Left colon (tissue), 2 donors: ENCODE measurements around the gene MEP1B. TPM values are rescaled to one million over a fixed set of nuclear protein-coding genes. Genes with fewer than 3 reads are reported as not detected.
"Not testable (repeated sequence)": the region's sequence is repeated elsewhere in the genome, so short reads cannot be mapped to it uniquely, and the experiment has no call there.

ENCODE experiments used
- ATAC-seq: fragments of 200-7000 bp; cut with Tn5 transposase; one replicate; pipeline ENCODE4 v1.9.1; 2020; ENCODE audit warnings: mild to moderate bottlenecking, moderate library complexity
- DNase-seq, 2 donors: peaks; one replicate each; pipeline ENCODE4 v3.0.0-alpha.2; 2020
- intact Hi-C, 2 donors: fragments of 100-400 bp; cut with DNase I in 1 of 2; cut with micrococcal nuclease in 1 of 2; formaldehyde crosslinking; loops; one replicate each; pipeline versions ENCODE4 v1.11.2 to v1.14.0; 2022; cut with DNase I, micrococcal nuclease
- long read RNA-seq: library from polyadenylated mRNA; unstranded; transcript quantifications from one replicate; pipeline ENCODE4 v2.0.0, GENCODE V29; 2021
- total RNA-seq, 2 donors: library from RNA; stranded (reverse); fragmentation: NEBNext Ultra II Directional; extraction: Animal tissue kit (Norgen Biotek cat#: 25700); gene quantifications; one replicate each; pipeline ENCODE4 v1.2.1, GENCODE V29; 2021
- donor health status: DM: no; HTN: no; CAD: no.
- donor health status: DM: yes; HTN: yes; CAD: no.

Gene MEP1B
- total RNA-seq: 10 to 100 TPM; 11.3 to 11.8 TPM
- long read RNA-seq, partial matches to known transcripts: 2 of 5 reads
- long read RNA-seq, other reads (novel, unspliced or antisense): 3 of 5 reads

DNA sequence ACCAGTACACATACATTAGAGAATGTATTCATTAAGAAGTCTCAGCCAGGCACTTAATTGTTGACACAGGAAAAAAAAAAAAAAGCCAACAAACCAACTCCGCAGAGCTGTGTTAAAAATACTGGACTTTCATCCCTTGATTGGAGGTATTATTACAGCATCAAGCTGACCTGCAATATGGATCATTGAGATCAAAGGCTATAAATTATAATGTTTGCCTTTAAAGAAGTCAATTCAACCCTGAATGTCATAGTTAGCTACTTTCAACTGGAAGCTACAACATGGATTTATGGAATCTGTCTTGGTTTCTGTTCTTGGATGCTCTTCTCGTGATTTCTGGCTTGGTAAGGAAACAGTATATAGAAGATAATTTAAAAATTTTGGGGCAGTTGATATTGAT, at the start of gene MEP1B:
Gene MEP1B, plus strand, starts transcription at position 250 of the 400 bp plus-strand sequence. Its CDS starts 32 bp downstream, at position 282.
- intact Hi-C loops: no loop called here
- DNase-seq (no peak), ATAC-seq (peak; percentile 85)

GRCh38 chr18:32148185-32148870, 41.5 kb upstream of the MEP1B start:
- ATAC-seq (no peak), DNase-seq (no peak)
- intact Hi-C loops: no loop called here

GRCh38 chr18:32152705-32153448, 37.0 kb upstream of the MEP1B start:
- intact Hi-C loops: loop anchor here in 1 of 2 donors (10.0 kb wide), 1 partner anchor 402 kb away; no protein-coding TSS in a partner anchor
- ATAC-seq: no peak

GRCh38 chr18:32156855-32157254, 33.0 kb upstream of the MEP1B start:
- ATAC-seq (no peak), DNase-seq (no peak)
- intact Hi-C loops: loop anchor here (5.0 to 10.0 kb wide), 2 partner anchors 315 to 398 kb away; partner anchors contain the start of gene GAREM1 (in 1 of the 2)

More at GRCh38 chr18:32152705-32153448, 37.0 kb upstream of the MEP1B start:
- DNase-seq: no peak

GRCh38 chr18:32157580-32157979, 32.3 kb upstream of the MEP1B start:
- DNase-seq: no peak
- no peak for ATAC-seq
- intact Hi-C loops: loop anchor here (5.0 to 10.0 kb wide), 2 partner anchors 315 to 397 kb away; partner anchors contain the start of gene GAREM1 (in 1 of the 2)

DNA sequence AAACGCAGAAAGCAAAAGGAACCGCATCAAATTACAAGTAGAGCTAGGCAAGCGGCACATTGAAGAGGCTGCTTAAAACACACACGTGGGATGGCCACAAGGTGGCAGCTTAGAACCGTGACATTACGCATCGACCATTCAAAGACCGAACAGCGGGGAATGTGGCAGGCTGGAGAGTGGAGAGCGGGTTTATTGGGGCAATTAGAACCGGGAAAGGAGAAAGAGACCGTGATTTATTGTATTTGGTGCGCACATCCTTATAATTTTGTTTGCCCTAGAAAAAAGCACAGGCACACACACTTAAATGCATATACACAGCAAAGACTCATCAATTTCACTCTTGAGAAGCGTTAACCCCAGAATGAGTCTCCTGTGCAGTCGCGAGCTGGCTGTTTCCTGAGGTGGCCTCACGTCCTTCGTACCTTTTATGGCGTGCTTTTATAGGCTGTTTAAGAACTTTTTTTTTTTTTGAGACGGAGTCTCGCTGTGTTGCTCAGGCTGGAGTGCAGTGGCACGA, 31.7 kb upstream of the MEP1B start:
- ATAC-seq (peak; percentile 79), DNase-seq (peak; percentile 83 to 87)
- intact Hi-C loops: loop anchor here (2.0 to 10.0 kb wide), 3 partner anchors 314 to 397 kb away; partner anchors contain the start of gene GAREM1 (in 1 of the 2)

DNA sequence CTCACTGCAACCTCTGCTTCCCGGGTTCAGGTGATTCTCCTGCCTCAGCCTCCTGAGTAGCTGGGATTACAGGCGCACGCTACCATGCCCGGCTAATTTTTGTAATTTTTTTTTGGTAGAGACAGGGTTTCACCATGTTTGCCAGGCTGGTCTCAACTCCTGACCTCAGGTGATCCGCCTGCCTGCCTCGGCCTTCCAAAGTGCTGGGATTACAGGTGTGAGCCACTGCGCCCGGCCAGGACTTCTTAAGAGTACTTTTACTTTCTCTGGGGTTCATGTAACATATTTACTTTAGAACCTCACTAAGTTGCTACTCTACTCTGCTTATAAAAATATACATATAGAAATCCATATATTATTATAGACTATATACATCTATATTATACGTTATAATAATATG, 31.2 kb upstream of the MEP1B start:
- DNase-seq (peak in 1 of 2 donors; percentile 27), ATAC-seq (peak; percentile 18)
- intact Hi-C loops: loop anchor here (2.0 to 10.0 kb wide), 3 partner anchors 314 to 396 kb away; partner anchors contain the start of gene GAREM1 (in 1 of the 2)

GRCh38 chr18:32160547-32160946, 29.3 kb upstream of the MEP1B start:
- ATAC-seq: peak; percentile 82
- intact Hi-C loops: no loop called here
- peak; percentile 39 to 88 for DNase-seq

GRCh38 chr18:32167980-32168730, 21.7 kb upstream of the MEP1B start:
- intact Hi-C loops: no loop called here
- no peak for DNase-seq
- peak; percentile 35 for ATAC-seq

- intact Hi-C loops: no loop called here
- no peak for DNase-seq
These were observed 16.2 kb upstream of the MEP1B start for GRCh38 chr18:32173654-32174053.

GRCh38 chr18:32174719-32175118, 15.1 kb upstream of the MEP1B start:
- intact Hi-C loops: no loop called here

More at GRCh38 chr18:32173654-32174053, 16.2 kb upstream of the MEP1B start:
- no peak for ATAC-seq

DNA sequence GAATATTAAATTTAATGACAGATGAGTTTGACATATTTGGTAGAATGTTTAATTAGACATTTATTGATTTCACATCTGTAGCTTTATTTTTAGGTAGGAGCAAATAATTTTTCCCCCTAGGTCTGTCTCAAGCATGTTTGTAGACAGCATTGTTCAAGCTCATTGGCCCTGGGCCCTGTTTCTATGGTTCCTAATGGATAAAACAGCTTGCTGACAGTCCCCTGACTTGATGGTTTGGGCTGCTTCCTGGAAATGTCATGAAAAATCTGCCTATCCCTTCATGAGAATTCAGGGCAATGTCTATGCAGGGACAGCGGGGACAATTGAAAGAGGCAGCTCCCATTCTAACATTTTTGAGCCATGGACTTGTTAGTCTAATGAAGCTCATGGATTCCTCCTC, 14.6 kb upstream of the MEP1B start:
- DNase-seq (no peak), ATAC-seq (no peak)
- intact Hi-C loops: no loop called here

More at GRCh38 chr18:32174719-32175118, 15.1 kb upstream of the MEP1B start:
- no peak for ATAC-seq
- no peak for DNase-seq

- DNase-seq, intact Hi-C loops, ATAC-seq: not testable (repeated sequence)
These were observed 13.1 kb upstream of the MEP1B start for GRCh38 chr18:32176745-32177144.

DNA sequence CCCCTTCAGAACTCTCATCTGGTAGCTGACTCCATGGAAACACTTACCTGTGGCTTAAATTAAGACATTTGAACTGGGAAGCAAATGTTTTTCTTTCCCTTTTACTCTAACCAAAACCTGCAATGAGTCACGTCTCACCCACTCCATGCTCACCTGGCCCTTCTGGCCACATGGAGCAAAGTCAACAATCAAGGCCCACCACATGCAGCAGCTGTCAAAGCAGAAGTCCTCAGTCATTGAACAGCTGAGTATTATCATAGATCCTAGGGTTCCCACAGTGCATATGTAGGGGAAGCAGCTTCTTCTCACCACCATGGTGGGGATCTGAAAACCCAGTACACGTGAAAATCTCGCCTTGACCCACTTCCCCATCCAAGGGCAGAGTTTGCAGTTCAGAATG, 12.3 kb upstream of the MEP1B start:
- intact Hi-C loops: no loop called here
- ATAC-seq (no peak), DNase-seq (no peak)

DNA sequence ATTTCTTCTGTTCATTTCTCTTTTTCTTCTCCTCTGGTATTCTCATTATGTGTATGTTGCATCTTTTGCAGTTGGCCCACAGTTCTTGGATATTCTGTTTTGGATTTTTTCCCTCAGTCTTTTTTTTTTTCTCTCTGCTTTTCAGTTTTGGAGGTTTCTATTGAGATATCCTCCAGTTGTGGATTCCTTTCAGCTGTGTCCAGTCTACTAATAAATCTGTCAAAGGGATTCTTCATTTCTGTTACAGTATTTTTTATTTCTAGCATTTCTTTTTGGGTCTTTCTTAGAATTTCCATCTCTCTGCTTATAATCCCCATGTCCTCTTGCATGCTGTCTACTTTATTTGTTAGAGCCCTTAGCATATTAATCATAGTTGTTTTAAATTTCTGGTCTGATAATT, 6.3 kb upstream of the MEP1B start:
- intact Hi-C loops: no loop called here
- DNase-seq (no peak), ATAC-seq (no peak)

DNA sequence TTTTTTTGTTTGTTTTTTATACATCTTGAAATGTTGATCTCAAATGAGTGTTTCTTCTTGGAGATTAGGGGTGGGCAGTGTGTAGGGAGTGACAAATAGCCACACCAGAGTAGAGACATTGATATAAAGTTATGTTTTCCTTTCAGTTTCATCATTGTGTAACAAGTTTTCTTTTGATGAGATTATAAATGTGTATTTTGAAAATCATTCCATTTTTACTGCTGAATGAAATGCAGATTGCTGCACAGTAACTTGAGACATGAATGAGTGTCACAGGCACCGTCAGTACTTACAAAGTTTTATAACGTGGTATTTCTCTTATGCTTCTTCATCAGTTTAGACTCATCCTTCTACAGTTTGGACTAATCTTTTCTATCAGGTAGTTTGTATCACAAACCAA, 370 bp downstream of the MEP1B start:
- ATAC-seq: peak; percentile 74
- no peak for DNase-seq
- intact Hi-C loops: no loop called here

GRCh38 chr18:32195881-32196815, 6.3 kb downstream of the MEP1B start:
- intact Hi-C loops: no loop called here
- DNase-seq (no peak), ATAC-seq (no peak)

DNA sequence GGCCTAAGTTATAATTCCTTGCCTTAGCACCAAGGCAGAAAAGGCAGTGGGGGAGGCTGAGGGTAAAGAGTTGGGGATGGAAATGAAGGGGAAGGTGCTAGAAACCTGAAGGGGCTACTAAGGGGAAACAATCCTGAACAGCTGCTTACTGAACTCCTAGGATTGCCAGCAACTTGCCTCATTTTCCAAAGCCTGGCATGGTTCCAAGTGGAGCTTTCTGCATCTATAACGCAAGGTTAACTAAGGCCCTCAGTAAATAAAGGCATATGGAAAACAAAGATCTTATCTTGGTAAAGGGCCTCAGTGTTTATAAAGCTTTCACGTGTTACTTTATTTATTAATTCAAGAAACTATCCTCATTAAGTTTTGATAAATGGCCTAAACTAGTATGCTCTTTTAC, 10.9 kb downstream of the MEP1B start:
- intact Hi-C loops: no loop called here
- DNase-seq (peak in 1 of 2 donors; percentile 45), ATAC-seq (no peak)
